IPS-18c (cell line): ENCODE data around the gene HNMT.

ENCODE experiments used
- H3K4me3 ChIP-seq: 2 replicates; pipeline ENCODE4 v1.7.0; 2013; ENCODE audit warnings: low read depth, mild to moderate bottlenecking, low read length, moderate library complexity; ENCODE audit not compliant: insufficient read depth
- H3K9me3 ChIP-seq: one replicate; pipeline ENCODE4 v1.6.1; 2013; ENCODE audit warnings: mild to moderate bottlenecking, low read length, moderate library complexity; ENCODE audit not compliant: control insufficient read depth, insufficient read depth

The HNMT gene

GRCh38 chr2:138058427-138058826, 94.2 kb downstream of the HNMT start:
- Histone ChIP-seq H3K9me3 (no peaks in the 10 kb centered on the region), H3K4me3 (no peak overlapping the region)

GRCh38 chr2:138059487-138060300, 95.4 kb downstream of the HNMT start:
- Histone ChIP-seq H3K9me3 (no peaks in the 10 kb centered on the region), H3K4me3 (no peak overlapping the region)

- Histone ChIP-seq H3K4me3 (no peak overlapping the region), H3K9me3 (no peaks in the 10 kb centered on the region)
These were observed 96.0 kb downstream of the HNMT start for GRCh38 chr2:138060301-138060635.

- Histone ChIP-seq H3K4me3 (no peak overlapping the region), H3K9me3 (no peaks in the 10 kb centered on the region)
These were observed 97.7 kb downstream of the HNMT start for GRCh38 chr2:138061961-138062360.

- Histone ChIP-seq H3K9me3 (no peaks in the 10 kb centered on the region), H3K4me3 (no peak overlapping the region)
These were observed 98.9 kb downstream of the HNMT start for GRCh38 chr2:138063181-138063580.
